Endometrial microvascular endothelial cells (primary cell): ENCODE measurements around the gene RNF151. TPM values are rescaled to one million over a fixed set of nuclear protein-coding genes. Genes with fewer than 3 reads are reported as not detected.
"Not testable (repeated sequence)": the region's sequence is repeated elsewhere in the genome, so short reads cannot be mapped to it uniquely, and the experiment has no call there.

Experiments
- in situ Hi-C: cut with HindIII; loops from 2 replicates; pipeline ENCODE4 v1.10.0; 2017; ENCODE audit warnings: low sequenced_read_pairs, low pct_unique_long_range_greater_than_20kb; ENCODE audit errors: inconsistent ontology term
- total RNA-seq: library from RNA; depleted of rRNA; stranded (reverse); fragments of >200 nt; gene quantifications from one replicate; pipeline ENCODE4 v1.2.3, GENCODE V29; 2015; ENCODE audit errors: inconsistent ontology term

RNF151 gene, protein sequence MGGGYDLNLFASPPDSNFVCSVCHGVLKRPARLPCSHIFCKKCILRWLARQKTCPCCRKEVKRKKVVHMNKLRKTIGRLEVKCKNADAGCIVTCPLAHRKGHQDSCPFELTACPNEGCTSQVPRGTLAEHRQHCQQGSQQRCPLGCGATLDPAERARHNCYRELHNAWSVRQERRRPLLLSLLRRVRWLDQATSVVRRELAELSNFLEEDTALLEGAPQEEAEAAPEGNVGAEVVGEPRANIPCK
- total RNA-seq, result not detected

DNA sequence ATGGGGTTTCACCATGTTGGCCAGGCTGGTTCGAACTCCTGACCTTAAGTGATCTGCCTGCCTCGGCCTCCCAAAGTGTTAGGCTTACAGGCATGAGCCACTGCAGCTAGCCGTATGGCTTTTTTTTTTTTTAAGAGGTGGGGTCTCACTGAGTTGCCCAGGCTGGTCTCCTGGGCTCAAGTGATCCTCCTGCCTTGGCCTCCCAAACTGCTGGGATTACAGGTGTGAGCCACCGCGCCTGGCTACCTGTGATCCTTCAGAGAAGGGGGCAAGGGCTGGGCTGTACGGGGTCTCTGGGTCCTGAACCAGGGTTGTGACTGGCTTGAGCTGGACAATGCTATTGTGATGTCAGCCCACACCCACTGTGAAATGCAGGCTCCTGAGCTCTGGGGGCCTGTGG is at the start of gene RNF151:
Gene RNF151 (plus strand): TSS at position 397 of the 400 bp plus-strand sequence. CDS start 26 bp downstream, outside the sequence.
- in situ Hi-C loops, result no loop called here

DNA sequence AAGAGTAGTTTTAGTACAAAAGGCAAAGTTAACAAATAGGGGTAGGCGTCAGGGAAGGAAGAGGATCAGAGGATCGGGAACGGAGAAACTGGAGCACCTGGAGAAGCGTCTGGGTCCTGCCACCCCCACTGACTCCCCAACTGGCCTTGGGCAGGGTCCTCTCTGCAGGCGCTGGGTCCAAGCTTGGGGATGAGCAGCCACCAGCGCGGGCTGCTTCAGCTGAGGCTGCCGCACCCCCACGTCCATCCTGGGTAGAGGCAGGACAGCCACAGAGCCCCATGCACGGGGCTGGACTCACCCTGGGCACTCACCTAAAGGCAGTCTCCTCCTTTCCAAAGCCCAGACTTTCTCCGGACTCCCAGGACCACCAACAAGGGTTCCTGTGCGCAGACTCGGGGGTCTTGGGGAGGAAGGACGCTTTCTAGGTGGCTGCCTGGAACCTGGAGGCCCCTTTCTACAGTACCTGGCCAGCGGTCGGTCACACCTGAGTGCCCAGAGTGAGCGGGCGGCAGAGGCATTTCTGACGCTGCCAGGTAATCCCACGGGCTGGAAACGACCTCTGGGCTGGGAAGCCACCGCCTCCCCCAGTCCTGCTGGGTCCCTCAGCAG is 49.5 kb upstream of the RNF151 start:
- in situ Hi-C loops, result no loop called here

DNA sequence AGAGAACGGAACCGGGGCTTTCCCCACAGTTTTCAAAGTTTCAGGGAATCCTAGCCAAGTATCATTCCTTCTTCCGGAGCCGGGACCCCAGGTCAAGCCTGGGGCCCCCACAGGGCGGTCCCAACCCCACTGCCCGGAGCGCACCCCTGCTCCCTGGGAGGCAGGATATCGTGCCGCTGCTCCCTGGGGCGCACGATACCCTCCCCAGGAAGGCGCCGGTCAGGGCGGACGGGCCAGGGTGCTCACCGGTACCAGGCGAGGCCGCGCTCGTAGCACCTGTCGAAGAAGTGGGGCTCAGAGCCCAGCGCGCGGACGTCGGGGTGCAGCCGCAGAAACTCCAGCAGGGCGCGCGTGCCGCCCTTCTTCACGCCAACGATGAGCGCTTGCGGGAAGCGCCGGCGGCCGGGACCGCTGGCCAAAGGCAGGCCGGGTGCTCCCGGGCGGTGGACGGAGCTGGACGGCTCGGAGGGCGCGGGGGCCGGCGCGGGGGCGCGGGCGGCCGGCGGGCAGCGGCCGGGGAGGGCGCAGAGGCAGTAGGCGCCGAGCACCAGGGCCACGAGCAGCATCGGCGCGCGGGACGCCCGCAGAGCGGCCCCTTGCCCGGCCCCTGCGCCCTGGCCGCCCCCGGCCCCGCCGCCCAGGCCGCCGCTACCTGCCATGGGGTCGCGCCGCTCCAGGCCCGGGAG is 48.8 kb upstream of the RNF151 start:
- in situ Hi-C loops, result no loop called here

DNA sequence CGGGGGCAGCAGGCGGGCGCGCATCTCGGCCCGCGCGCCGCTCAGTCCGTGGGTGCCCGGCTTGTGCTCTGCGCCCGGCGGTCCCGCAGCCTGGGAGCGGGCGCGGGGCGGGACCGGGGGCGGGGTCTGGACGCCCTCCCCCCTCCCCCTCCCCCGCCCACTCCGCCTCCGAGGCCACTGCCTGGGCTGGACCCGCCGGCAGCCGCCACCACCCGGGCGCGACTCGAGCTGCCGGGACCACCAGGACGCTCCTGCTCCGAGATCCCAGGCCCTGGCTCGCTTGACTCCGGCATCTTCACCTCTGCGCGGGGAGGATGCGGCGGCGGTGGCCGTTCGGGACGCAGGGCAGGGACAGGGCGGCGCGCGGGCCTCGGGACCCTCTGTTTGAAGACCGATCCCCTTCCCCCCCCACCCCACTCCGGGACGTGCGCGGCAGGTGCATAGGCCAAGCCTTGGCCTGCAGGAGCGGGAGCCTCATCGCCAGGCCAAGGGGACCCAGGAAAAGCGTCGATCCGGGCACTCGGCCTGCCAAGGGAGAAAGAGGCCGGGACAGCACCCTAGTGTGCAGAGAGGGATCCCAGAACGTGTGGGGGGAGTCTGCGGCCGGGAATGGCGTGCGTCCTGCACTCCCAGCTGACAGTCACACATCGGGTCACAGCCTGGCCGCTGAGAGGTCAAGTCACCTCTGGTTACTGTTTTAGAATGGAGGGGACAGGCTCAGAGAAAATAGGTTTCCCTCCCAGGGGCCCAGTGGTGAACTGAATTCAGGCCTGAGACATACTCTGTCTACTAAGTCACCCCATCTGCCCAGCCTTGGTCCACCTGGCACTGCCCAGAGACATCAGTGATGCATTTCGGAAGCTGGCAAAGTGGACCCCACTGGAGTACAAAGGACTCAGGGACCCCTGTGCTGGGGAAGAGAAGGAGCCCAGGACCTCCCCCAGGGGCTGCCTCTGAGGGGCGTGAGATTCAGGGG is 48.0 kb upstream of the RNF151 start, which contains the start of gene HS3ST6:
Gene HS3ST6 (minus strand): TSS at position 65 of the 976 bp plus-strand sequence. CDS start 92 bp downstream, outside the sequence.
- in situ Hi-C loops, result no loop called here

DNA sequence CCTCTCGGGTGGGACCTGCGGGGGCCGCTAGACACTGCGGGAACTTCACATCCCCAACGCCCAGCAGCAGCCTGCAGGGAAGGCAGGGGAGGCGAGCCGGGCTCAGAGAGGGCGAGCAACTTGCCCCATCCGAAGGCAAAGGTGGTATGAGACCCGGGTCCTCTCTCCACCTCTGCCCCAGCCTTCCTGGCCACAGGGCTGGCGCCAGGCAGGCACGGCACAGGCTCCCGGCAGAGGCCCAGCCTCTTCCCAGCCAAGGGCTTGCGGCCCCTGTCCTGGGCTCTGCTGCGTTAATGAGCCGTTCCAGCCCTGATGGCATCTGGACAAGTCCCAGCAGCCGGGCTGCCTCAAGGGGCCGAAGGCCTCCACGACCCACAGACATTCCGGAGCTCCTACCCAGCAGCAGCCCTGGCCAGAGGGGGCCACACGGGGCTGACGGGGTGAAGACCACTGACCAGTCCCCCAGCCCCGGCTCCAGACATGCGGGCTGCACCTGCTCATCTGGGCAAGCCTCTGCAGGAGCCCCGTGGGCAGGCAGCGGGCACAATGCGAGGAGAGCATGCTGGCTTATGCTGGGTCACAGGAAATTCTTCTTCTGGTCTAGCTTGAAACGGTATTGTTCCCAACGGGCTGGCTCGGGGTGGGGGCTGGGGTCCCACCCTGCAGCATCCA is 47.2 kb upstream of the RNF151 start:
- in situ Hi-C loops, result no loop called here

DNA sequence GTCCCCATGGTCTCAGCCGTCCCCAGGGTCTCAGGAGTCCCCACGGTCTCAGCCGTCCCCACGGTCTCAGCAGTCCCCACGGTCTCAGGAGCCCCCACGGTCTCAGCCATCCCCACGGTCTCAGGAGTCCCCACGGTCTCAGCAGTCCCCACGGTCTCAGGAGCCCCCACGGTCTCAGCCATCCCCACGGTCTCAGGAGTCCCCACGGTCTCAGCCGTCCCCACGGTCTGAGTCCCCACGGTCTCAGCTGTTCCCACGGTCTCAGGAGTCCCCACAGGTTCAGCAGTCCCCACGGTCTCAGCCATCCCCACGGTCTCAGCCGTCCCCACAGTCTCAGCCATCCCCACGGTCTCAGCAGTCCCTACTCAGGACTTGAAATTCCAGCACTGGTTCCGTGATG is 46.5 kb upstream of the RNF151 start:
- in situ Hi-C loops, result not testable (repeated sequence)

DNA sequence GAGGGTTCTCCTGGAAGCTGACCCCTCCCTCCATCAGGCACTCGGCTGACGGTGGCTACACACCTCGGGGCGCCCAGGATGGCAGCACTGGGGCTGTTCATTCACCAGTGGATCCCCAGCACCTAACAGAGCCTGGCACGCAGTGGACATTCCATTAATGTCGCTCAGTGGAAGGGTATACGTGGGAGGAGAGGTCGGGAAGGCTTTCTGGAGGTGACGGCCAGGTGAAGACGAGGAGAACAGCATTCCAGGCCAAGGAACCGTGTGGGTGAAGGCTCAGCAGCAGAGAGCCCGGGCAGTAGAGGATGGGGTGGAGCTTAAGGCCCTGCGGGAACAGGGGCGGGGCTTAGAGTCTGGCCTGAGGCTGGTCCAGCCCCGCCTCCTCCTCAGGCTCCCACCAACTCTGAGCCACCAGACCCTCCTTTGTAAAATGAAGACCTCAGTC is 45.9 kb upstream of the RNF151 start:
- in situ Hi-C loops, result no loop called here

DNA sequence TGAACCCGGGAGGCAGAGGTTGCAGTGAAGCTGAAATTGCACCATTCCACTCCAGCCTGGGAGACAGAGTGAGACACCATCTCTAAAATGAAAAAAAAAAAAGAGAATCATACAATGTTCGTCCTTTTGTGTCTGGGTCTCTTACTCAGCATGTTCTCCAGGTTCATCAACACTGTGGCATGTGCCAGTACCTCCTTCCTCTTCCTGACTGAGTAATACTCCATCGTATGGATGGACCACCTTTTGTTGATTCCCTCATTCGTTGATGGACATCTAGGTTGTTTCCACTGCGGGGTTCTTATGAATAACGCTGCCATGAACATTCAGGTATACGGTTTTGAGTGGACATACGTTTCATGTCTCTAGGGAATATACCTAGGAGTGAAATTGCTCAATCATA is 44.3 kb upstream of the RNF151 start:
- in situ Hi-C loops, result no loop called here

DNA sequence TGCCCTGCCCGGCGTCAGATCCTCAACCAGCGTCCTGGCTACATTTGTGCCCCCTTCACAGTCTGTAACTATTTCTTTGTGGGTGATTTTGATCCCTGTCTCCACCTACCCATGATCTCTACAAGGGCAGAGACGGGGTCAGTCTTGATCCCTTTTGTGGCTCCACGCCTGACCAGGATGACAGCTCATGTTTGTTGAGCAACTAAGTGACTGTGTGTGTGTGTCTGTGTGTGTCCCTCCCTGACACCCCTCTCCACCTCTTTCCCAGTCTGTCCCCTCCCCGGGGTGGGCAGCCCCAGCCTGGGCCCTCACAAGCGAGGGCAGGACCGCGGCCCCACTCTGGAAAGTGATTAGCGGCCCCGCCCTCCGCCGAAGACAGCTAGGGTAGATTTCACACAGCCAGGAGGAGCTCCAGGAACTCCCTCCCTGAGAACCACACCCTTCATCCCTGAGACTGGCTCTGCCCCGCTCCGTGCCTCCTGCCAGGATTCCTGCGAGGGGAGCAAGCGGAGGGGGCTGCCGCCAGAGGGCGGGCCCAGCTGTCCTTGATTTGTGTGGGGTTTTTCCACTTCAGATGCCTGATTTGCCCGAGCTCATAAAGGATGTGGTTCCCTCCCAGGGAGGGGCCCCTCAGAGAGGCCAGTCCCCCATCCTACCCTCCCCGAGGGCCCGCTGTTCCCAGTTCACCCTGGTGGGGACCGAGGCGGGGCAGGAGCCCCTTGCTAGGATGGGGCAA is 43.2 kb upstream of the RNF151 start:
- in situ Hi-C loops, result no loop called here

DNA sequence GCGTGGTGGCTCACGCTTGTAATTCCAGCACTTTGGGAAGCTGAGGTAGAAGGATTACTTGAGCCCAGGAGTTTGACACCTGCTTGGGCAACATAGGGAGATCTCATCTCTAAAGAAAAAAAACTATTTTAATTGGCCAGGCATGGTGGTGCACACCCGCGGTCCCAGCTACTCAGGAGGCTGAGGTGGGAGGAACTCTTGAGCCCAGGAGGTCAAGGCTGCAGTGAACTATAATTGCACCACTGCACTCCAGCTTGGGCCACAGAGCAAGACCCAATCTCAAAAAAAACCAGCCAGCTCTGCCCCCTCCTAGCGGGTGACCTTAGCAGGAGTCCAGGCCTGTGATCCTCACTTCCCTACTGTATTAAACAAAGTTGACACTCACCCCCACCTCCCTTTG is 42.6 kb upstream of the RNF151 start:
- in situ Hi-C loops, result no loop called here

DNA sequence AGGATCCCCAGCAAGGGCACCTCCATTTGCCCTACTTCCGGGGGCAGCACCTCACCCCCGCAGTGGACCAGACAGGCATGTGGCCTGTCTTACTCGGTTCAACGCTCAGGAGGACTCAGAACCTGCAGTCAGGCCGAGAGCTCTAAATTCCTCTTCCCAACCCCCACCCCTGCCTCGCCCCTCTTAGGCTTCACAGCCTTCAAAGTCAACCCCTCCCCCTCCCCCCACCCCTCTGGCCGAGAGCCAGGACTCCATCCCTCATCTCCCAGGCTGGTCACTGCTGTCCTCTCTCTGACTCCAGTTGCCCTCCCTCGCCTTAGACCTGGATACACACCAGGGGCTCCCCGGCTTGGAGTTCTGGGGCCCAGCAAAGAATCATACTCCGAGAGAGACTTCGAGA is 40.4 kb upstream of the RNF151 start:
- in situ Hi-C loops, result no loop called here

DNA sequence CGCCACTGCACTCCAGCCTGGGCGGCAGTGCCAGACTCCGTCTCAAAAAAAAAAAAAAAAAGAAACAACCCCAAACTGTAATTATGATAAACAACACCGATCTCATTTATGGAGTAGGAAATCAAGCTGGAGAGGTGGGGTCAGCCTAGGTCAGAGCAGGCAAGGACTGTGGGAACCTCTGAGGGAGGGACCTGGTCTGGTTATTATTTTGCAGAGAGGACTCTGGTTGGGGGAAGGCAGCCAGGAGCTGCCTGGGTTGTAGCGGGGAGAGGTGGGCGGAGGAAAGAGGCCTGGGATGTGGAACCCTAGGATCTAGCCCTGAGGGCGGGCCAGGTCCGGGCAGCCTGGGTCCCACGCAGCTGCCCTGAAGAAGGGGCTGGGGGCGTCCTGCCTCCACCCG is 37.6 kb upstream of the RNF151 start:
- in situ Hi-C loops, result no loop called here

DNA sequence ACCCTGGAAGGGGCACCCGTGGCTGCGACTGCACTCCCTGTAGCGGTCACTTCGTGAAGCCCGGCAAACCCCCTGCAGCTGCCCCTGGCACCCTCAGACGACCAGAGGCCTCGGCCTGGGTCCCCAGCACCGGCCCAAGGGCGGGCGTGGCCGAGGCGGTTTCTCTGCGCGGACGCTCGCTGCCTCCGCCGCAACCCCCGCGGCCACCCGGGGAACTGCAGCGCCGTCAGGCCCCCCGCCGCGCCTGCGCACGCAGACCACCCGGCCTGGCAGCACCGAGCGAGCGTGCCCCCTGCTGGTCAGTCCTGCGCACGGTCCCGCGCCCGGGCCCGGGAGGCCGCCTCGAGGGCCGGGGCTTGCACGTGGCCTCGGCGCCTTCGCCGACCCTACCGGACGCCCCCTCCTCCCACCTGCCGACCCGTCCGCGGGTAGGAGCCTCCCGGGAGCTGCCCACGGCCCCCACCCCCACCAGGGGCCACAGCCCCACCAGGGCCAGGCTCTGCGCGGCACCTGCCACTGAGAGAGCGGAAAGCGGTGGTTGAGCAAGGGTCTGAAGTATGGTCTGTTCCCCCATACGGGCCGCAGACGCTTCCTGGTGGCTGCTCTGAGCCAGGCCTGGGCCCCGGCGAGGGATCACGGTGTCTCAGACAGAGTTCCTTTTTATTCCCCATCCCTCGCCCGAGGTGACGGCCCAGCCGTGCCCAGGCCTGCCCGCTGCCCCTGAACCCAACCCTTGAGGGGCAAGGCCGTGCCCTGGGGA is 36.9 kb upstream of the RNF151 start:
- in situ Hi-C loops, result no loop called here

DNA sequence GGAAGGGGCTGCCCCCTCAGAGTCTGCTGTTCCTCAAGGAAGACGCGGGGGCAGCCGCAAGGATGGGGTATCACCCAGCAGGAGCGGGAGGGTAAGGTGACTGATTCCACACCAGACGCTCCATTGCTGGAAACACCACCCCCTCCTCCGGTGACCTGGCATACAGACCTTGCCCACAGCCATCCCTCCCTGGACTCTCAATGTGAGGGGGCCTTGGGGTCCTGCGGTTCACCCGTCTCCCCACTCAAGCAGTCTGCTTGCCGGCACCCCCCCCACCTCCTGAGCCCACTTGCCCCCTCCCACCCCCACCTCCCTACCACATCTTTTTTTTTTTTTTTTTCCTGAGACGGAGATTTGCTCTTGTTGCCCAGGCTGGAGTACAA is 36.3 kb upstream of the RNF151 start:
- in situ Hi-C loops, result no loop called here

DNA sequence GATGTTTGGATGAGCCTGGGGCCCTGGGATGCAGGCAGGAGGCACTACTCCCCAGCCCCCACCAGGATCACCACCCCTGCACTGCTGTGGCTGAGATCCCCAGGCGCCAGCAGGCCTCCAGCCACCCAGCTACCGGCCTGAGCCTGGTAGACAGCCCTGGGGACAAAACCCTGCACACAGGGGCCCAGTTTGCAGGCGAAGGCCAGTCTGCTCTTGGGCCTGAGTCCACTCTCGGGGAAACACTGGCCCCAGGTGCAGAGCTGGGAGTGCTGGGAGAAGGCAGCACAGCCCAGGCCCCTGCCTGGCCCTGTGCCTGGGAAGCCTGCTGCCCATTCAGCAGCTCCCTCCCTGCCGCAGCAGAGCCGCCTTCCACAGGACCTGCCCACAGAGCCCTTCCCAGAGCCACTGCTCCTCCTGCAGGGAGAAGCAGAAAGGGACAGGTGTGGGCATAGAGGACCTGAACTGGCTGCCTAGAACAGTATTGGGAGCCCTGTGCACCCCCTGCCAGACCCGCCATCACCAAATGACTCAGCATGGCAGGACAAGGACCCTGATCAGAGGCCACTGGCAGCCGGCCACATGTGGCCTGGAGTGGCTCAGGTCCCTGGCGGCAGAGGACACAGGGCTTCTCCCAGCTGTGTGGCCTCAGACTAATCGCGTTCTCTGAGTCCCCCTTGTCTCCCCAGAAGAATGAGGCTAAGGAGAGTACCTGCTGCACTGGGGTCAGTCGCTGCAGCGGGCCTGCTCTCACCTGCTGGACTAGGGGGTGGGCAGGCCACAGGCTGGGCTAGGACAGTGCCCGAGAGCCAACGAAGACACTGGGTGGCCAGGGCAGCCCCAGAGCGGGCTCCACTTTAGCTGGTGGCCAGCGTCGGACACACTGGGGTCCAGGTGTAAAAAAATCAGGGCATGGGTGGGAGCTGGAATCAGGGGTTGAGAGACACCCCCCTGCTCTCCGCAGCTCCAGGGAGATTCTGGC is 34.3 kb upstream of the RNF151 start:
- in situ Hi-C loops, result no loop called here

DNA sequence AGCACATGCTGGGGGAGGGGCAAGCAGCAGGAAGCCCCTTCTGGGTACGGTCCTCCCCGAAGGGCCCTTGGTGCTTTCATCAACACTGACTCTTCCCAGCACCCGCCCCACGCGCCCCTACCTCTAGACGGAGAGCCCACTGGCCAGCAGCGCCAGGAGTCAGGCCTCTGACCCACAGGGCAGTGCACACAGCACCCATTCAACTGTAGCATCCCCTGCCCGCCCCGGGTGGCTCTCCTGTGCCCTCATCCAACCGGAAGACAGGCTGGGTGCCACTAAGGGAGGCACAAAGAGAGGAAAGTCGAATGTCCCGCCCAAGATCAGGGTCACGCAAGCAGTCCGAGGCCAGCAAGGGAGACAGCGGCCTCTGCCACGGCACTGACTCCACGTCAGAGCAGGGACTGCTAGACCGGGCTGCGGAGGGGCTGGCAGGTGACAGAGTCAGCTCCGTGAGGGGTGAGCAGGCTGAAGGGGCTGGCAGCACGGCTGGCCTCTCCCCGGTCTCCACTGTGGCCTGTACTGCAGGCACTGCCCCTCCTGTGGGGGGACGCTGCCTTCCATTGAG is 33.5 kb upstream of the RNF151 start:
- in situ Hi-C loops, result no loop called here
